Measurements from ENCODE around the gene RNF223.

DNA sequence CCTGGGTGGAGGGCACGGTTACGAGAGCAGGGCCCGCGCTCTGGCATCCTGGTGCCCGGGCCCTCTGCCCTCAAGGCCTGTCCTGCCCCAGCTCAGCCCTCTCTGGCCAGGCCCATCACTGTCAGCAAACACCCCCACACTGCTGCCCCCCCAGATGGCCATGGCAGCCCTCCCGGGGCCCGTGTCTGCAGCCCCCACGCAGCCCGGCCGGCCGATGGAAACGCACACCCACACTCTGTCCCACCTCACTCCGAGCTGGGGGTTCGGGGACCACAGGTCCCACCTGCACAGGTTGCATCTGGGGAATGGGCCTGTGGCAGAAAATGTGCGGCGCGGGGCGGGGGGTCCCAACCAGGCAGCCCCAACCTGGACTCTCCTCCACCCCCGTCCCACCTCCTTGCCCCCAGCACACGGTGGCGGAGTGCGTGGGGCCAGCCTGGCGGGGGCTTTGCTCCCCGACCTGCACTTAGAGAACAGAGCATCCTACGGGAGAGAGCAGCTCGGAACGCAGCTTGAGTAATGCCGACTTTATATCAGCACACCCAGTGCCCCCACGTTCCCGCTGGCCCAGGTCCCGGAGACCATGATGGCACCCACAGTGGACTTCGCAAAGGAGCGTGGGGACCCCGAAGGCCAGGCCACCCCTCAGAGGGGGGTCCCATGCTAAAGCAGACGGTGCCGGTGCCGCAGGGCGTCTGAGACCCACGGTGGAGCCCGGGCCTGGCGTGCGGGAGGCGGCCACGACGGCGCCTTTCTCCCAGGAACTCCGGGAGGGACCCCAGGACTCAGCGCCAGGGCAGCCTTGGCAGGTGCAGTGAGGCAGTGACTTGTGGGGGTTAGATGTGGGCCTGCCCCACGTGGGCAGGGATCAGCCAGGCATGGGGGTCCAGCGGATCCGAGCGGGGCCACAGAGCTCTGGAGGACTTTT lies 7.5 kb upstream of the RNF223 start:
- TF ChIP-seq, protein P1, sequence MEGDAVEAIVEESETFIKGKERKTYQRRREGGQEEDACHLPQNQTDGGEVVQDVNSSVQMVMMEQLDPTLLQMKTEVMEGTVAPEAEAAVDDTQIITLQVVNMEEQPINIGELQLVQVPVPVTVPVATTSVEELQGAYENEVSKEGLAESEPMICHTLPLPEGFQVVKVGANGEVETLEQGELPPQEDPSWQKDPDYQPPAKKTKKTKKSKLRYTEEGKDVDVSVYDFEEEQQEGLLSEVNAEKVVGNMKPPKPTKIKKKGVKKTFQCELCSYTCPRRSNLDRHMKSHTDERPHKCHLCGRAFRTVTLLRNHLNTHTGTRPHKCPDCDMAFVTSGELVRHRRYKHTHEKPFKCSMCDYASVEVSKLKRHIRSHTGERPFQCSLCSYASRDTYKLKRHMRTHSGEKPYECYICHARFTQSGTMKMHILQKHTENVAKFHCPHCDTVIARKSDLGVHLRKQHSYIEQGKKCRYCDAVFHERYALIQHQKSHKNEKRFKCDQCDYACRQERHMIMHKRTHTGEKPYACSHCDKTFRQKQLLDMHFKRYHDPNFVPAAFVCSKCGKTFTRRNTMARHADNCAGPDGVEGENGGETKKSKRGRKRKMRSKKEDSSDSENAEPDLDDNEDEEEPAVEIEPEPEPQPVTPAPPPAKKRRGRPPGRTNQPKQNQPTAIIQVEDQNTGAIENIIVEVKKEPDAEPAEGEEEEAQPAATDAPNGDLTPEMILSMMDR (conservative IDR thresholded peaks at IDR 0.05; ENCODE audit: low read depth, low read length): no peak
- TF ChIP-seq EZH2 (IDR thresholded peaks at IDR 0.05; ENCODE audit: low read length, unreplicated experiment): no peak
- TF ChIP-seq EZH2phosphoT487 (IDR thresholded peaks at IDR 0.05; ENCODE audit: borderline replicate concordance, low read length): no peak
